ENCODE results near the gene MYO1A.

The MYO1A gene

GRCh38 chr12:57090924-57091637, 41.2 kb upstream of the MYO1A start:
- in situ Hi-C loops (cut with MboI; ENCODE audit: low sequenced_read_pairs) = no loop called here

GRCh38 chr12:57090490-57090889, 40.6 kb upstream of the MYO1A start:
- in situ Hi-C loops (cut with MboI; ENCODE audit: low sequenced_read_pairs) = no loop called here
- no peak for DNase-seq (ENCODE audit: low spot score in 2 of 2)
- Histone ChIP-seq H3K27me3 (ENCODE audit: low read depth) (no peaks in the 10 kb centered on the region), H3K4me1 (peaks cover 18% of the 10 kb centered on the region), H3K36me3 (replicated peaks) (peaks cover 21% of the 10 kb centered on the region), H3K4me3 (peak overlapping the region; percentile 69), H3K9me3 (no peaks in the 10 kb centered on the region)

More at GRCh38 chr12:57090924-57091637, 41.2 kb upstream of the MYO1A start:
- Histone ChIP-seq H3K4me1 (peaks cover 15% of the 10 kb centered on the region), H3K9me3 (no peaks in the 10 kb centered on the region), H3K4me3 (no peak overlapping the region), H3K27me3 (ENCODE audit: low read depth) (no peaks in the 10 kb centered on the region), H3K36me3 (replicated peaks) (peaks cover 27% of the 10 kb centered on the region)
- no peak for DNase-seq (ENCODE audit: low spot score in 2 of 2)

- peak; percentile 42 to 84 for DNase-seq (ENCODE audit: low spot score in 2 of 2)
These were observed 39.6 kb upstream of the MYO1A start for GRCh38 chr12:57089271-57090245.

GRCh38 chr12:57088354-57089270, 38.7 kb upstream of the MYO1A start, which contains the start of gene NAB2:
NAB2 (plus strand) TSS chr12:57089114; CDS start chr12:57089272, 158 bp downstream.
- peak; percentile 88 to 97 for DNase-seq (ENCODE audit: low spot score in 2 of 2)
- H3K27me3 ChIP-seq (ENCODE audit: low read depth) = no peaks in the 10 kb centered on the region

More at GRCh38 chr12:57089271-57090245, 39.6 kb upstream of the MYO1A start:
- H3K36me3 ChIP-seq (replicated peaks) = peaks cover 16% of the 10 kb centered on the region
- H3K4me3 ChIP-seq = peak overlapping the region; percentile 69
- H3K9me3 ChIP-seq = no peaks in the 10 kb centered on the region
- in situ Hi-C loops (cut with MboI; ENCODE audit: low sequenced_read_pairs) = no loop called here
- peaks cover 18% of the 10 kb centered on the region for H3K4me1 ChIP-seq
- no peaks in the 10 kb centered on the region for H3K27me3 ChIP-seq (ENCODE audit: low read depth)

GRCh38 chr12:57087691-57088353, 37.9 kb upstream of the MYO1A start:
- no peaks in the 10 kb centered on the region for H3K27me3 ChIP-seq (ENCODE audit: low read depth)
- peaks cover 18% of the 10 kb centered on the region for H3K4me1 ChIP-seq
- no peaks in the 10 kb centered on the region for H3K9me3 ChIP-seq
- H3K36me3 ChIP-seq (replicated peaks) = peaks cover 12% of the 10 kb centered on the region
- peak overlapping the region; percentile 55 for H3K4me3 ChIP-seq
- DNase-seq (ENCODE audit: low spot score in 2 of 2) = peak; percentile 82 to 91
- in situ Hi-C loops (cut with MboI; ENCODE audit: low sequenced_read_pairs) = no loop called here

More at GRCh38 chr12:57088354-57089270, 38.7 kb upstream of the MYO1A start, which contains the start of gene NAB2:
- in situ Hi-C loops (cut with MboI; ENCODE audit: low sequenced_read_pairs) = no loop called here
- peaks cover 15% of the 10 kb centered on the region for H3K36me3 ChIP-seq (replicated peaks)
- peaks cover 18% of the 10 kb centered on the region for H3K4me1 ChIP-seq
- H3K4me3 ChIP-seq = peak within 1 kb of the TSS; percentile 69
- no peaks in the 10 kb centered on the region for H3K9me3 ChIP-seq

- H3K36me3 ChIP-seq (replicated peaks) = peaks cover 5% of the 10 kb centered on the region
- no peaks in the 10 kb centered on the region for H3K9me3 ChIP-seq
- H3K27me3 ChIP-seq (ENCODE audit: low read depth) = no peaks in the 10 kb centered on the region
- in situ Hi-C loops (cut with MboI; ENCODE audit: low sequenced_read_pairs) = no loop called here
- peak overlapping the region; percentile 55 for H3K4me3 ChIP-seq
- H3K4me1 ChIP-seq = peaks cover 18% of the 10 kb centered on the region
- DNase-seq (ENCODE audit: low spot score in 2 of 2) = peak; percentile 59 to 84
These were observed 37.2 kb upstream of the MYO1A start for GRCh38 chr12:57087010-57087690.

GRCh38 chr12:57086493-57087009, 36.6 kb upstream of the MYO1A start:
- in situ Hi-C loops (cut with MboI; ENCODE audit: low sequenced_read_pairs) = no loop called here
- peak; percentile 76 to 86 for DNase-seq (ENCODE audit: low spot score in 2 of 2)

GRCh38 chr12:57085999-57086492, 36.1 kb upstream of the MYO1A start:
- peak in 1 of 2 experiments; percentile 37 for DNase-seq (ENCODE audit: low spot score in 2 of 2)
- H3K27me3 ChIP-seq (ENCODE audit: low read depth) = no peaks in the 10 kb centered on the region
- in situ Hi-C loops (cut with MboI; ENCODE audit: low sequenced_read_pairs) = no loop called here

More at GRCh38 chr12:57086493-57087009, 36.6 kb upstream of the MYO1A start:
- Histone ChIP-seq H3K27me3 (ENCODE audit: low read depth) (no peaks in the 10 kb centered on the region), H3K9me3 (no peaks in the 10 kb centered on the region), H3K4me1 (peaks cover 18% of the 10 kb centered on the region), H3K36me3 (replicated peaks) (no peaks in the 10 kb centered on the region; the same call in none of the 2 replicates), H3K4me3 (peak overlapping the region; percentile 55)

GRCh38 chr12:57080855-57081254, 30.9 kb upstream of the MYO1A start:
- no peaks in the 10 kb centered on the region for H3K9me3 ChIP-seq
- no peaks in the 10 kb centered on the region for H3K27me3 ChIP-seq (ENCODE audit: low read depth)
- peaks cover 7% of the 10 kb centered on the region for H3K36me3 ChIP-seq (replicated peaks)
- DNase-seq (ENCODE audit: low spot score in 2 of 2) = no peak
- H3K4me3 ChIP-seq = no peak overlapping the region
- peaks cover under 1% of the 10 kb centered on the region; the same call in 1 of the 2 replicates for H3K4me1 ChIP-seq
- in situ Hi-C loops (cut with MboI; ENCODE audit: low sequenced_read_pairs) = no loop called here

More at GRCh38 chr12:57085999-57086492, 36.1 kb upstream of the MYO1A start:
- Histone ChIP-seq H3K4me3 (peak overlapping the region; percentile 55), H3K4me1 (peaks cover 18% of the 10 kb centered on the region), H3K36me3 (replicated peaks) (no peaks in the 10 kb centered on the region), H3K9me3 (no peaks in the 10 kb centered on the region)

GRCh38 chr12:57079821-57080220, 29.9 kb upstream of the MYO1A start:
- no peak overlapping the region for H3K4me3 ChIP-seq
- peaks cover 7% of the 10 kb centered on the region for H3K36me3 ChIP-seq (replicated peaks)
- in situ Hi-C loops (cut with MboI; ENCODE audit: low sequenced_read_pairs) = no loop called here
- no peaks in the 10 kb centered on the region for H3K9me3 ChIP-seq
- DNase-seq (ENCODE audit: low spot score in 2 of 2) = no peak
- no peaks in the 10 kb centered on the region for H3K4me1 ChIP-seq
- no peaks in the 10 kb centered on the region for H3K27me3 ChIP-seq (ENCODE audit: low read depth)

GRCh38 chr12:57078519-57079404, 28.8 kb upstream of the MYO1A start, which contains the start of gene NEMP1:
NEMP1 (minus strand) TSS chr12:57078791; CDS start chr12:57078745, 46 bp downstream.
- Histone ChIP-seq H3K27me3 (ENCODE audit: low read depth) (no peaks in the 10 kb centered on the region), H3K36me3 (replicated peaks) (peaks cover 7% of the 10 kb centered on the region), H3K4me1 (no peaks in the 10 kb centered on the region), H3K4me3 (peak within 1 kb of the TSS; percentile 86), H3K9me3 (no peaks in the 10 kb centered on the region)
- DNase-seq (ENCODE audit: low spot score in 2 of 2) = peak; percentile 98 to 99
- in situ Hi-C loops (cut with MboI; ENCODE audit: low sequenced_read_pairs) = no loop called here

All from HAP-1 (cell line).